PC-9 (cell line): ENCODE results near the gene PAIP2. TPM values are rescaled to one million over a fixed set of nuclear protein-coding genes. Genes with fewer than 3 reads are reported as not detected.

Experiments used
- BruUV-seq: library from RNA; stranded (reverse); fragments of 400-500 nt; replicated peaks from 2 replicates; lab custom pipeline; 2021; lab: Mats Ljungman, UMichigan
- CTCF ChIA-PET: fragments of 300-600 bp; sonication (Branson Sonifier 250); formaldehyde crosslinking; loops from one replicate; lab custom pipeline; 2022; ENCODE audit warnings: antibody characterized with exemption; lab: Charles Lee
- POLR2A ChIA-PET: fragments of 300-600 bp; sonication (Branson Sonifier 250); formaldehyde crosslinking; loops from one replicate; lab custom pipeline; 2022; ENCODE audit warnings: antibody characterized with exemption; ENCODE audit not compliant: unreplicated experiment; lab: Charles Lee
- DNase-seq, 2 experiments: peaks; one replicate each; pipeline versions ENCODE4 v3.0.0 to v3.0.0-alpha.2; 2015 to 2022; ENCODE audit warnings: mixed read lengths in 1 of 2
- H2AFZ ChIP-seq: fragments of 200-600 bp; sonication (generic); 2 replicates; pipeline ENCODE4 v1.8.1; 2017; ENCODE audit warnings: antibody characterized with exemption
- H3F3A ChIP-seq: fragments of 200-600 bp; sonication (generic); 2 replicates; pipeline ENCODE4 v1.8.1; 2017; ENCODE audit warnings: antibody characterized with exemption, mild to moderate bottlenecking, low read depth; ENCODE audit not compliant: insufficient read depth
- H3K27ac ChIP-seq: fragments of 200-600 bp; sonication (generic); 2 replicates; pipeline ENCODE4 v1.6.1; 2016; ENCODE audit warnings: mixed run types
- H3K27me3 ChIP-seq: fragments of 200-600 bp; sonication (generic); 2 replicates; pipeline ENCODE4 v1.6.1; 2016; ENCODE audit warnings: low read depth, mixed run types; ENCODE audit not compliant: insufficient read depth
- H3K36me3 ChIP-seq: fragments of 200-600 bp; sonication (generic); 2 replicates; pipeline ENCODE4 v1.6.1; 2016; ENCODE audit warnings: low read depth, mixed run types
- H3K4me1 ChIP-seq: fragments of 200-600 bp; sonication (generic); replicated peaks from 2 replicates; pipeline ENCODE4 v1.6.1; 2016; ENCODE audit warnings: mixed run types; ENCODE audit not compliant: insufficient read depth
- H3K4me2 ChIP-seq: fragments of 200-600 bp; sonication (generic); 2 replicates; pipeline ENCODE4 v1.6.1; 2017; ENCODE audit warnings: mixed run types
- H3K4me3 ChIP-seq: fragments of 200-600 bp; sonication (generic); 2 replicates; pipeline ENCODE4 v1.6.1; 2016; ENCODE audit warnings: mixed run types
- H3K79me2 ChIP-seq: fragments of 200-600 bp; sonication (generic); 2 replicates; pipeline ENCODE4 v1.6.1; 2017; ENCODE audit warnings: low read depth, mixed run types
- H3K9me2 ChIP-seq: fragments of 200-600 bp; sonication (generic); 2 replicates; pipeline ENCODE4 v1.8.1; 2017; ENCODE audit warnings: mild to moderate bottlenecking; ENCODE audit not compliant: insufficient read depth
- H3K9me3 ChIP-seq: fragments of 200-600 bp; sonication (generic); 2 replicates; pipeline ENCODE4 v1.8.1; 2016; ENCODE audit warnings: low read depth; ENCODE audit not compliant: insufficient read depth
- H4K20me1 ChIP-seq: fragments of 200-600 bp; sonication (generic); 2 replicates; pipeline ENCODE4 v1.8.1; 2017; ENCODE audit not compliant: insufficient read depth
- CTCF ChIP-seq: fragments of 200-600 bp; sonication (generic); conservative IDR thresholded peaks from 2 replicates; pipeline ENCODE4 v1.6.1; 2017; ENCODE audit warnings: mixed run types, antibody characterized with exemption, mild to moderate bottlenecking, moderate library complexity
- EZH2 ChIP-seq: fragments of 200-600 bp; sonication (generic); IDR thresholded peaks from 2 replicates; pipeline ENCODE4 v1.8.0; 2017; ENCODE audit warnings: antibody characterized with exemption, low read depth
- intact Hi-C: fragments of 100-400 bp; cut with micrococcal nuclease; formaldehyde crosslinking; loops from one replicate; pipeline ENCODE4 v1.10.0; 2022; ENCODE audit not compliant: unreplicated experiment
- total RNA-seq: library from RNA; stranded (reverse); gene quantifications from 2 replicates; pipeline ENCODE4 v1.2.3, GENCODE V29; 2021

Gene PAIP2
- total RNA-seq, 1 experiment from 2014 or later: 90.5 TPM

GRCh38 chr5:139390639-139391569, 49.2 kb downstream of the PAIP2 start:
- H3K36me3 ChIP-seq: no peaks in the 10 kb centered on the region
- DNase-seq: no peak
- H3K4me2 ChIP-seq: peak overlapping the region; percentile 69
- CTCF ChIA-PET: interaction anchor here (0.6 to 0.8 kb wide), 2 partner anchors 9 to 121 kb away, joined by 4 to 12 read pairs; no protein-coding TSS in a partner anchor
- no peaks in the 10 kb centered on the region for H3K9me3 ChIP-seq
- H3K27ac ChIP-seq: peak overlapping the region; percentile 93
- intact Hi-C loops: loop anchor here (5.0 kb wide), 1 partner anchor 49 kb away; the partner anchor contains the start of gene PAIP2
- no peak for TF ChIP-seq CTCF
- TF ChIP-seq EZH2: no peak
- peaks cover 31% of the 10 kb centered on the region for H3F3A ChIP-seq
- H3K27me3 ChIP-seq: no peaks in the 10 kb centered on the region
- H3K79me2 ChIP-seq: no peaks in the 10 kb centered on the region
- no peaks in the 10 kb centered on the region for H4K20me1 ChIP-seq
- POLR2A ChIA-PET: no interaction called here
- peaks cover 38% of the 10 kb centered on the region for H3K4me1 ChIP-seq
- H3K9me2 ChIP-seq: no peaks in the 10 kb centered on the region
- H3K4me3 ChIP-seq: peak overlapping the region; percentile 13; the same call in 1 of the 2 replicates
- BruUV-seq: no TSS peak
- H2AFZ ChIP-seq: no peak overlapping the region

- no peaks in the 10 kb centered on the region for H3K9me2 ChIP-seq
- no peaks in the 10 kb centered on the region for H4K20me1 ChIP-seq
- no peaks in the 10 kb centered on the region for H3K79me2 ChIP-seq
- H3K4me1 ChIP-seq: peaks cover 36% of the 10 kb centered on the region
- ChIA-PET CTCF (interaction anchor here (0.6 kb wide), 1 partner anchor 122 kb away, joined by 4 read pairs; no protein-coding TSS in a partner anchor), POLR2A (interaction anchor here (0.5 kb wide), 1 partner anchor 98 kb away, joined by 3 read pairs; the partner anchor contains the start of gene MATR3)
- peak overlapping the region; percentile 93 for H3K27ac ChIP-seq
- TF ChIP-seq EZH2: no peak
- no peak for TF ChIP-seq CTCF
- intact Hi-C loops: loop anchor here (5.0 kb wide), 1 partner anchor 49 kb away; the partner anchor contains the start of gene PAIP2
- H3K4me2 ChIP-seq: peak overlapping the region; percentile 69
- no peaks in the 10 kb centered on the region for H3K36me3 ChIP-seq
- DNase-seq: peak in 1 of 2 experiments; percentile 76
- no peak overlapping the region for H2AFZ ChIP-seq
- no peaks in the 10 kb centered on the region for H3K9me3 ChIP-seq
- peaks cover 30% of the 10 kb centered on the region; the same call in 1 of the 2 replicates for H3F3A ChIP-seq
- H3K27me3 ChIP-seq: no peaks in the 10 kb centered on the region
- H3K4me3 ChIP-seq: peak overlapping the region; percentile 13; the same call in 1 of the 2 replicates
- BruUV-seq: no TSS peak
Observed at GRCh38 chr5:139391570-139392323, 50.1 kb downstream of the PAIP2 start.

GRCh38 chr5:139392324-139392677, 50.6 kb downstream of the PAIP2 start:
- ChIA-PET POLR2A (no interaction called here), CTCF (no interaction called here)
- H4K20me1 ChIP-seq: no peaks in the 10 kb centered on the region
- peaks cover 36% of the 10 kb centered on the region for H3K4me1 ChIP-seq
- no peak overlapping the region for H3K27ac ChIP-seq
- no peaks in the 10 kb centered on the region for H3K9me2 ChIP-seq
- no TSS peak for BruUV-seq
- H3K4me3 ChIP-seq: no peak overlapping the region; the same call in 1 of the 2 replicates
- H2AFZ ChIP-seq: no peak overlapping the region
- intact Hi-C loops: loop anchor here (5.0 kb wide), 1 partner anchor 50 kb away; the partner anchor contains the start of gene PAIP2
- DNase-seq: no peak
- no peaks in the 10 kb centered on the region for H3K79me2 ChIP-seq
- H3K36me3 ChIP-seq: no peaks in the 10 kb centered on the region
- TF ChIP-seq CTCF (no peak), EZH2 (no peak)
- H3F3A ChIP-seq: peaks cover 26% of the 10 kb centered on the region; the same call in 1 of the 2 replicates
- no peak overlapping the region for H3K4me2 ChIP-seq
- no peaks in the 10 kb centered on the region for H3K9me3 ChIP-seq
- H3K27me3 ChIP-seq: no peaks in the 10 kb centered on the region
